RKO (cell line): ENCODE measurements around the gene SIRT2.
"Not testable (repeated sequence)": the region's sequence is repeated elsewhere in the genome, so short reads cannot be mapped to it uniquely, and the experiment has no call there.

Experiments used
- DNase-seq: peaks from one replicate; pipeline ENCODE4 v3.0.0-alpha.2; 2016; ENCODE audit warnings: low spot score

SIRT2 gene

DNA sequence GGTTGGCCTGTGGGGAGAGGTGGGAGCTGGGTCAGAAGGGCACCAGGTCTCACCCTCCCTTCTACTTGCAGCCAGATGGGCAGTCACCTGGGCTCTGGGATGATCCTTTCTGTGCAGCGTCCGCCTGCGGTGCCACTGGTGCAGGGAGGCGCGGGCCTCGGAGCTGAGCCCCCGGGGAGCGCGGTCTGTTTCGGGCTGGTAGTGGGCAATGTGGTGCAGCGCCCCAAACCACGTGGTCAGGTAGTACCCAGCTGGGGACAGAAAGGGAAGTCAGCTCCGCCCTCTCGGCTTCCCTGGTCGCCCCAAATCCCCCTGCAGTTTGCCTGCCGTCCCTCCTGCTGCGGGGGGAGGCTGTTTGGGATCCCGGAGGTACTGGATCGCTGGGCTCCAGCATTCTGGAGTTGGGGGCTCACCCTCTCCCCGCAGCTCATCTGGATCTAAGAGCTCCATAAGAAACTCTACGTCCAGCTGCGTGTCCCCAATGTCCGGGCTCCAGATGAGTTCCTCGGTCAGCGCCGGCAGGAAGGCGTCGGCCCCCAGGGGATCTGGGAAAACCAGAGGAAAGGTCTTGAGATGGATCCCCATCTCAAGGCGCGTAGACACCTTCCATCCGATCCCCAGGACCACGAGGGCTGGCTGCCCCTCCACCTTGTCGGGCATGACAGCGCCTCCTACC is 30.1 kb downstream of the SIRT2 start:
- DNase-seq = no peak

DNA sequence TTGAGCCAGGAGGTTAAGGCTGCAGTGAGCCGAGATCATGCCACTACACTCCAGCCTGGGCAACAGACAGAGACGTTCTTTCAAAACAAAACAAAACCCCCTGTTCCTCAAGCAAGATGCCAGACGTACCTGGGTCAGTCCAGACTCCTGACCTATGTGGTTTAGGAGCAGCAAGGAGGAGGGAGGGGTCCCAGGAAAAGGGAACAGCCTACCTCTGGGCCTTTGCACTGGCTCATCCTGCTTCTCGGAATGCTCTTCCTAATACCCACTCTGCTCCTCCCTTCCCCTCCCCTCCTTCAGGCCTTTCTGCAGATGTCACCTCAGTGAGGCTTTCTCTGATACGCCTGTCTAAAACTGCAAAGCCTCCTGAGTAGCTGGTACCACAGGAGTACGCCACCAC is 30.9 kb downstream of the SIRT2 start:
- DNase-seq = no peak

DNA sequence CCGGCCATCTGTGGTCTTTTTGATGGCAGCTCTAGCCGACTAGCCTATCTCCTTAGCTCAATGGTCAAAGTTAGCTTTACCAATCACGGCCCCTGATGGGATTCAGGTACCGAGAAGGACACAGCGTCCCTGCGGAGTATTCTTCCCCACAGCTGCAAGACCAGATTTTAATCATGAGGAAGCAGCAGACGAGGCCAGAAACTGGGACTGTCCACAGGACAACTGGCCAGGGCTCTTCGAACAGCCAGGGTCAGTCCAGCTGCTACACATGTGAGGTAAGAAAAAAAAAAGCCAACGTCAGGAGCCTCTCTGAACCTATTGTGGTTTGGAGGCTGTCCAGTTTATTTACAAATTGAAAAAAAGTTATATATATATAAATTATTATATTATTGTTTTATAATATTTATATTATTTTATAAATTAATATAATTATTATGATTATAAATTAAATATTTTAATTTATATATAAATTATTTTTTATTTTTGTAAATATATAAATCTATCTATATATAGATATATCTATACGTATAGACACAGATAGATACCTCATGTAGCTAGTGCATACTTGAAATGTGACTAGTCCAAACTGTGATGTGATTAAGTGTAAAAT is 32.1 kb downstream of the SIRT2 start:
- DNase-seq = no peak

DNA sequence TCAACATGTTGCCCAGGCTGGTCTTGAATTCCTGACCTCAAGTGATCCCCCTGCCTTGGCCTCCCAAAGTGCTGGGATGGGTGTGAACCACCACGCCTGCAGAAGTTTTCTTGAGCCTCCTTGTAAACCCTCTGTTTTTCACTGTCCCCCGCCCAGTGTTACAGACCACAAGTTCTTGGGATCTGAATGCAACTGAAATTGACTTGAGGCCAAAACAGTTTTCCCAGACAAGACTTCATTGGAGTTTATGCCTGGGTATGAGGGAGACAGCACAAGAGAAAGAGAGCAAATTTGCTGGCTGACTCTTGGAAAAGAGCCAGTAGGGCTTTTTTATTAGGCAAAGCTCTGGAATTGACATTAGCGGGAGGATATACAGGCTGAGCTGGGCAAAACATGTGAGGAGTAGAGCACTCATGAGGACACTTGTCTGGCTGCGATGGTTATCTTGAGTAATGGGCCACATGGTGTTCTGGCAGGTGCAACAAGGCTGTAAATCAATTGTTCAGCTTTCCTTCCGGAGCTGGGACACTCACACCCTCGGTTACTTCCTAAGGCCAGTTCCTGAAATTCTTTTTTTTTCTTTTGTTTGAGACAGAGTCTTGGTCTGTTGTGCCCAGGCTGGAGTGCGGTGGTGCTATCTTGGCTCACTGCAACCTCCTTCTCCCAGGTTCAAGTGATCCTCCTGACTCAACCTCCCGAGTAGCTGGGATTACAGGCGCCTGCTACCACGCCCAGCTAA is 36.9 kb downstream of the SIRT2 start:
- DNase-seq = no peak

DNA sequence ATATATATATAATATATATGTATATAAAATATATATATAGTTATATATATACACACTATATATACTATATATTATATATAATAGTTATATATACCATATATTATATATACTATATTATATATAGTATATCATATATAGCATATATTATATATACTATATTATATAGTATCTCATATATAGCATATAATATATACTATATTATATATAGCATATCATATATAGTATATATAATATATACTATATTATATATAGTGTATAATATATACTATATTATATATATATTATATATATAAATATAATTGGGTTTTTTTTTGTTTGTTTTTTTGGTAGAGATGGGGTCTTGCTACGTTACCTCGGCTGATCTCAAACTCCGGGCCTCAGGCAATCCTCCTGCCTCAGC is 38.0 kb downstream of the SIRT2 start:
- DNase-seq = no peak

DNA sequence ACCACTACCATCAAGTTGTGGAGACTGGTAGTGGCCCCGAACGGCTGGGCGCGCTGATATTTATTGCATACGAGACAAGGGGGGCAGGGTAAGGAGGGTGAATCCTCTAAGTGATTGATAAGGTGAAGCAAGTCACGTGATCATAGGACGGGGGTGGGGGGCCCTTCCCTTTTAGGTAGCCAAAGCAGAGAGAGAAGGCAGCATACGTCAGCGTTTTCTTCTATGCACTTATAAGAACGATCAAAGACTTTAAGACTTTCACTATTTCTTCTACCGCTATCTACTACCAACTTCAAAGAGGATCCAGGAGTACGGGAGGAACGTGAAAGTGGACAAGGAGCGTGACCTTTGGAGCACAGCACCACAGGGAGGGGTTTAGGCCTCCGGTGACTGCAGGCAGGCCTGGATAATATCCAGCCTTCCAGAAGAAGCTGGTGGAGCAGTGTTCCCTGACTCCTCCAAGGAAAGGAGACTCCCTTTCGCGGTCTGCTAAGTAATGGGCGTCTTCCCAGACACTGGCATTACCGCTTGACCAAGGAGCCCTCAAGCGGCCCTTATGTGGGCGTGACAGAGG is 39.7 kb downstream of the SIRT2 start:
- DNase-seq = not testable (repeated sequence)

DNA sequence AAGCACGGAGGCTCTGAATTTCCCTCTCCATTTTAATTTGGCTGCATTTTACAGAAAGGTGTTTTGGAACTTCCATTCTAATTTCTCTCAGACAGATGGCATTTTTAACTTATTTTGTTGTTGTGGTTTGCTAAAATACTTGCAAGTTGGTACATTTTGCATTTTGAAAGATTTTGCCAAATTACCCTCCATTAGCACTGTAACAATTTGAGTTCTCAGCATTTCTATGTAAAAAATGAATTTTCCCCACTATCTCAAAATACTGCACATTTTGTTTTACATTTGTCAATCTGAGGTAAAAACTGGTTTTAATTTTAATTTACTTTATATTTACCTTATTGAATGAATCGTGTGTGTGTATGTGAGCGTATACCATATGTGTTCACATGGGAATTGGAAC is 42.6 kb downstream of the SIRT2 start:
- DNase-seq = no peak

DNA sequence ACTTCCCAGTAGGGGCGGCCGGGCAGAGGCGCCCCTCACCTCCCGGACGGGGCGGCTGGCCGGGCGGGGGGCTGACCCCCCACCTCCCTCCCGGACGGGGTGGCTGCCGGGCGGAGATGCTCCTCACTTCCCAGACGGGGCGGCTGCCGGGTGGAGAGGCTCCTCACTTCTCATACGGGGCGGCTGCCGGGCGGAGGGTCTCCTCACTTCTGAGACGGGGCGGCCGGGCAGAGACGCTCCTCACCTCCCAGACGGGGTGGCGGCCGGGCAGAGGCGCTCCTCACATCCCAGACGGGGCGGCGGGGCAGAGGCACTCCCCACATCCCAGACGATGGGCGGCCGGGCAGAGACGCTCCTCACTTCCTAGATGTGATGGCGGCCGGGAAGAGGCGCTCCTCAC is 43.7 kb downstream of the SIRT2 start:
- not testable (repeated sequence) for DNase-seq

DNA sequence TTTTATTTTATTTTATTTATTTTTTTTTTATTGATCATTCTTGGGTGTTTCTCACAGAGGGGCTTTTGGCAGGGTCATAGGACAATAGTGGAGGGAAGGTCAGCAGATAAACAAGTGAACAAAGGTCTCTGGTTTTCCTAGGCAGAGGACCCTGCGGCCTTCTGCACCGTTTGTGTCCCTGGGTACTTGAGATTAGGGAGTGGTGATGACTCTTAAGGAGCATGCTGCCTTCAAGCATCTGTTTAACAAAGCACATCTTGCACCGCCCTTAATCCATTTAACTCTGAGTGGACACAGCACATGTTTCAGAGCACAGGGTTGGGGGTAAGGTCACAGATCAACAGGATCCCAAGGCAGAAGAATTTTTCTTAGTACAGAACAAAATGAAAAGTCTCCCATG is 44.5 kb downstream of the SIRT2 start:
- not testable (repeated sequence) for DNase-seq

DNA sequence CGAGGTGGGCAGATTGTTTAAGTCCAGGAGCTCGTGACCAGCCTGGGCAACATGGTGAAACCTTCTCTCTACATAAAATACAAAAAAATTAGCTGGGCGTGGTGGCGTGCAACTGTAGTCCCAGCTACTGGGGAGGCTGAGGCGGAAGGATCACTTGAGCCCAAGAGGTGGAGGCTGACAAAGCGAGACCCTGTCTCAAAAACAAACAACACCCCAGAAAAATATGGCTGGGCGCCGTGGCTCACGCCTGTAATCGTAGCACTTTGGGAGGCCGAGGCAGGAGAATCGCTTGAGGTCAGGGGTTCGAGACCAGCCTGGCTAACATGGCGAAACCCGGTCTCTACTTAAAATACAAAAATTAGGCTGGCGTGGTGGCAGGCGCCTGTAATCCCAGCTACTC is 46.2 kb downstream of the SIRT2 start:
- DNase-seq = no peak

DNA sequence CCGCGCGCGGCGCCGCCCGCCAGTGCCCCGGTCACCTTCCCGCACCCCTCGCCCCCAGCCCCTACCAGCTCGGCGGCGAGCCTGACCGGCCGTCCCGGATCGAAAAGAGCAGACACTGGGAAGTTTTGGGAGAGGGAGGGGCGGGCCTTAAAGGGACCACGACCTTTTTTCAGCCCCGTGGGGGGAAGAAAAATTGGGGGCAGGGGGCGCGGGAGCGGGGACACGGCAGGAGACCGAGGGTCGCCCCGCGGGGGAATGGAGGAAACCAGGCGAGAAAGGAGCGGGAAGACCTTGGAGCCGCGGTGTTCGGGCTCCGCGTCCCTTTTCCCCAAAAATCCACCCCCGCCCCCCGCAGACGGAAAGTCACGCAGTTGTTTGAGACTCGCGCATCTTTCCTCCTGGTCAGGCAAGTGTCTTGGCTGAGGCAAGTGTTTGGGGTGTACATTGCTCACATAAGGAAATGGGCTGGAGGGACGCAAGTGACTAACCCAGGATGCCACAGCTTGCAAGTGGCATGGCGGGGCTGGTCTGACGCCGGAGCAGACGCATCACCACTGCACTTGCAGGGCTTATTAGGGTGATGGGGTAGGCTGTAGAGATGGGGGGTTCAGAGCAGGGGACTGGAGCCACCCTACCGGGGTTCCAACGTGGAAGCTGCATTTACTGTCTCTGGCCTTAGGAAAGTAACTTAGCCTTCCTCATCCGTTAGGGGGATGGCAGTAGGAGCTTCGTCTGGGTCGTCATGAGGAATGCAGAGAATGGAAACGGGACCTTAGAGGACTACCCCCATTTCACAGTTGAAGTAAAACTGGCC is 47.0 kb downstream of the SIRT2 start:
- peak; percentile 89 for DNase-seq

DNA sequence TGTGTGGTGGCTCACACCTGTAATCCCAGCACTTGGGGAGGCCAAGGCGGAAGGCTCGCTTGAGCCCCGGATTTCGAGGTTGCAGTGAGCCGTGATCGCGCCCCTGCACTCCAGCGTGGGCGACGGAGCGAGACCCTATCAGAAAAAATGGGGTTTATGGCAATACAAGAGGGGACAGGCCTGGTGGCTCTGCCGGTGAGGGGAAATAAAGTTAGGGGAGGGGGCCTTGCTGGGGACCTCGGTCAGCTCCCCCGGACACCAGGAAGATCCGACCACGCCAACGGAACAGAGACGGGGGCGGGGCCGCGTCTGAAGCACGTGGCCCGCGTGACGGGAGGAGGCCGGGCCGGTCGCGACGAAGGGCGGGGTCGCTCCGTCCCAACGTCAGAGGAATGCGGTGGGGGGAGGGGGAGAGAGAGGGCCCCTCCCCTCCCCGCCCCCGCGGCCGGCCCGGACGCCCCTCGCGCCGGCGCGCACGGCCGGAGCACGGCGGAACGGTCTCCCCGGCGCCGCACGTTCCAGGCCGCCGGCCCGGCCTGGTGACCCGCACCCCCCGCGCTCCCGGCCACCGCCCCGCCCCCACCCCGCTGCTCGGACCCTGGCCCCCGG is 47.7 kb downstream of the SIRT2 start:
- peak; percentile 94 for DNase-seq

DNA sequence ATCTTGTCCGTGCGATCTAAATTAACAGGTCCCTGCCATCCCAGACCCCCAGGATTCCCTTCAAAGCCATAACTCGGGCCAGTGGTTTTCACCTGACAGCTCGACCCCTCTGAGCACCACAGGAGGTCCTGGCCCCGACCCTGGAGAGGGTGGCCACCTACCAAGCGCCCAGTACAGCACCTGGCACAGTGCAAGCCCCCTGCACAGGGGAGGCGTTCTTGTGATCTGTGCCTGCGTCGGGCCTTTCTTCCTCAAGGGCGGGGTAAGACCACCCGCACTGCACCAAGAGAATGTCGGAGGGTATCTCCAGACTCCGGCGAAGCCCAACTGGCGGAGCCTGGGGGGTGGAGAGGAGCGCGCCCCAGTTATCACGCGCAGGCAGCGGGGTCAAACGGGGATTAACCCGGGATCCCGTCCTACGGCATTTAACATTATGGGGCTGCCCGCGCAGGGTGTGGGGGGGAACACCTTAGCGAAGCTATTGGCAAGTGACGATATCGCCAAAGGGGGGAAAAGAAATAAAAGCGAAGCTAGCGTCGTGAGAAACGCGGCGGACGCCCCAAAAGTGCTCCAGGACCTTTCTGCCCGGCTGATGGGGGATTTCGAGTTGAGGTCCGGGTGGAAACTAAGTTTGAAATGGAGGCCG is 48.3 kb downstream of the SIRT2 start:
- no peak for DNase-seq

DNA sequence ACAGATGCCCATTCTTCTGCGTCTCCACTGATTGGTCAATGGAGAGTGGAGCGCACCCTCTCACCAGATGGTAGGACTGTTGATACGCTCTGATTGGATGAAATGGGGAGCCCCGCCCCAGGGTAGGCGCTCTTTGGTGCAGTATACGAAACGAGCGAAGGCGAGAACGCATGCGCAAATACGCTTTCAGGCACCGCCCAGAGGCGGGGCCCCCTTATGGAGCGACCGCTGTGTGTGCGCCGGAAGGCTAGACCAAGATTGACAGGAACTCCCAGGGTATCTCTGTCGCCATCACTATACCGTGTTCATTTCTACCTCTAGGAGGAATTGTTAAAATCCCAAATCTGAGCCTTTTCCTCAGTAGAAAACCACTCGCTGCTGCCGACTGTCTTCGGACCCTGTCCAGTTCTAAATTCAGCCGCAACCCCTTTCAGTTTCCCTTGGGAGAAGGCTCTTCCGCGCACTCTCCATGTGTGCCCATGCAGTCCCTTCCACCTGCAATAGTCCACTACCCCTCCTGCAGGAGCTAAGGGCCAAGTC is 48.9 kb downstream of the SIRT2 start:
- DNase-seq = no peak

DNA sequence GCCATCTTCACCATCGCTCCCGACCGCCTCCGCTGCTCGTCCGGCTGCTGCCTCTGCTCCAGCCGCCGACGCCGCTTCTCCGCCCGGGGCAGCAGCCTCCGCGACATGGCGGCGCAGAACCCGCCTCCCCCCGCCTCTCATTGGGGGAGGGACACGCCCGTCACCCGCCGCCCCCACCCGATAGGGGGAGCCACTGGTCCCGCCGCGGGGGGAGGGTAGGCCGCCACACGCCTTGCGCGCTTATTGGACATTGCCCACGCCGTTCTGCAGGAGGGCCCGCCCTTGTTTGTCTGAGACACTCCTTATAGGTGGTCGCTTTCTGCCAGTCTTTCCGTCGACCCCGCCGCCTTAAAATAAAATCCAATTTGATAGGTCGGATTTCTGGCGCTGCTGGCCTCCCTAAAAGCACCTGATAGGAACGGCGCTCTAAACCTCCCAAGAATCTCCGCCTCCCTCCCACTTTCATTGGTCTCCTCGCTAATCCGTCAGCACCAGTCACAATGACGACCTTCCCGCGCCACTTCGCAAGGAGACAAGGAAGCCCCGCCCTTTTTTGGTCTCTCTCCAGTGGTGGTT is 49.5 kb downstream of the SIRT2 start, which contains the start of gene HNRNPL:
TSS of gene HNRNPL (minus strand) at position 127 of the 576 bp plus-strand sequence. CDS start at position 107, 20 bp downstream.
- DNase-seq = peak; percentile 100

DNA sequence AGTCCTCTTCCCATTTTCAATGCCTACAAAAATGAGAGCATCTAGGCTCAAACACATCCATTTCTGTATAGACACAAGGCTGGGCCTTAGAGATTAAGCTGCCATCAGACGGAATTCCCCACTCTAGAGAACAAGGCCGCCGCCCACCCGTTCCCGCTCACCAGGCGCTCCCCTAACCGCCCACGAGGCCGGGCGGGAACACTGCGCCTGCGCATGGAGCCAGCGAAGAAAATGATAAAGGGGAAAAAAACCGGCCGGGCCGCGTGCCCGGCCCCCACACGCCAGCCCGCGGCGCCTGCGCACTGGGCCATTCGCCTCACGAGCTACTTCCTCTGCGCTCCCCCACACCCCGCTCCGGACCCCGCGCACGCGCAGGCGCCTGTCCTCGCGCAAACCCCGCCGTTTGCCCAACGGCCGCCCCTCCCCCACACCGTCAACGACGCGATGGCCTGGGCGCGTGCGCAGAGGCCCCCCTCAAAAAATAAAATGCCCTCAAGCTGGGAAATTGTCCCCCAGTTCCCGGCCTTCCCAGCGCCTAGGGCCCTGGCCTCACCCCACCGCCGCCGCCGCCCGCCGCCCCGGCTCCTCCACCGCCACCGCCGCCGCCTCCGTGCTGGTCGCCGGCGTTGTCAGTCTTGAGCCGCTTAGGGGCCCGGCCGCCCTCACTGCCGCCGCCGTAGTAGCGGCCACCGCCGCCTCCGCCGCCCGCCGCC is 50.1 kb downstream of the SIRT2 start:
- DNase-seq = peak; percentile 95

DNA sequence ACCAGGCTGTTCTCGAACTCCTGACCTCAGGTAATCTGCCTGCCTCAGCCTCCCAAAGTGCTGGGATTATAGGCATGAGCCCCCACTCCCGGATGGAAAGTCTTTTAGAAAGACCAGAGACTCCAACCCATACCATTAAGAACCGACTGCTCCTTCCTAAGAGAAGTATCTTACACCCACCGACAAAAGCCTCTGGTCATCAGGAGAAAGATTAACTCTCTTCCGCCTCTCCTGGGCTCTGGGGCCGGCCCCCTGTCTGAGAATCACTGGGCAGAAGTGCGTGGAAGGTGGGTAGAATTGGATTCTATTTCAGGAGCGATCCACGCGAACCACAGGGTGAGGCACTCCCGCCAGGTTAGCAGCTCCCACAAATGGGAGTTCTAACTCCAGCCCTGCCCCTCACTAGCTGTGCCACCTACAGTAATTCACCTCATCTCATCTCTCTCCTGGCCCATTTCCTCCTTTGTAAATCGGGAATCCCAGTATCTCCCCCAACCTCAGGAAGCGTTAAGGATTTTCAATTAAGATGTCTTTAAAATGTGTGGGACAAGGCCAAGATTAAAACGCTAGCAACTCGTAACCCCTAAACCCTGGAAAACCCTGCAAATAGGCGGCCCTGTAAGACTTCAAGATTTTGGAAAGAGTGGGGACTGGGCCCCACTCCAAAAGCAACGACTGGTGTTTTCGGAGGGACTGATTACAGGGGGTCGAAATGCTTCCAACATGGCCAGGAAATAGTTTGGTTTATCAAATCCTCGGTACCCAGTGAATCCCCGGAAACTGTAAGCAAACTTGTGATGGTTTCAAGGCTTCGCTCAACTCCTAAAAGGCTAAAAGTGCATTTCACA is 50.9 kb downstream of the SIRT2 start:
- DNase-seq = no peak

DNA sequence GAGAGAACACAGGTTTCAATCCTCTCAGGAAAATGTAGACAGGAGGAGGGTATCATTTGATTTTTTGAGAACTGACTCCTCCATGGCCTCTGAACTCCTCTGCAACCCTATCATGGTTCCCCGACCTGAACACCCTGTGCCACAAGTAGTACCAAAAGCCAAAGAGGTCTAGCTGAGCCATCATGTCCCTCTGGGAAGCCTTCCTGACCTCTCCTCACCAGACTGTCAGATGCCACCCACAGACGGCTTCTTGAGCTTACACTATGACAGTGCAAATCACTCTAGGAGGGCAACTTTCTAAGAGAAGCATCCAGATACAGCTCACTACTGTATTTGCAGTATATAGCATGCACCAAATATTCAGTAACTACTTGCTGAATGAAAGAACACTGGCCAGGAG is 53.3 kb downstream of the SIRT2 start:
- DNase-seq = no peak
